H1 (cell line): ENCODE data around the gene GALNT18. TPM values are rescaled to one million over a fixed set of nuclear protein-coding genes. Genes with fewer than 3 reads are reported as not detected.

ENCODE experiments used
- CTCF ChIA-PET: fragments of 300-600 bp; sonication (Branson Sonifier 250); formaldehyde crosslinking; loops from one replicate; lab custom pipeline; 2021; ENCODE audit not compliant: partially characterized antibody; lab: Charles Lee
- POLR2A ChIA-PET: fragments of 300-600 bp; sonication (Branson Sonifier 250); formaldehyde crosslinking; loops from one replicate; lab custom pipeline; 2021; ENCODE audit warnings: inconsistent platforms; ENCODE audit not compliant: partially characterized antibody; lab: Charles Lee
- DNase-seq, 2 experiments: peaks; one replicate each; pipeline versions ENCODE4 v3.0.0 to v3.0.0-alpha.2; 2010 to 2022; ENCODE audit warnings: low spot score in 2 of 2, low read depth in 1 of 2, mixed read lengths in 1 of 2
- FAIRE-seq: peaks from 2 replicates; lab custom pipeline; 2011; peaks lifted over from hg19 to GRCh38; lab: Jason Lieb, UNC
- H2AFZ ChIP-seq: 2 replicates; pipeline ENCODE4 v1.8.1; 2012; ENCODE audit warnings: low read length, inconsistent platforms
- H2AK5ac ChIP-seq: 2 replicates; pipeline ENCODE4 v1.6.1; 2013; ENCODE audit warnings: low read depth, low read length
- H2BK120ac ChIP-seq: replicated peaks from 2 replicates; pipeline ENCODE3; 2013; ENCODE audit warnings: low read depth, low read length, inconsistent platforms
- H2BK12ac ChIP-seq: 2 replicates; pipeline ENCODE4 v1.6.1; 2013; ENCODE audit warnings: low read depth, low read length
- H2BK15ac ChIP-seq: 2 replicates; pipeline ENCODE4 v1.6.1; 2013; ENCODE audit warnings: low read length
- H2BK20ac ChIP-seq: 2 replicates; pipeline ENCODE4 v1.6.1; 2013; ENCODE audit warnings: low read length
- H2BK5ac ChIP-seq: 2 replicates; pipeline ENCODE4 v1.6.1; 2013; ENCODE audit warnings: low read depth, low read length
- H3K14ac ChIP-seq: 2 replicates; pipeline ENCODE4 v1.6.1; 2013; ENCODE audit warnings: inconsistent platforms; ENCODE audit not compliant: insufficient read length
- H3K18ac ChIP-seq: 2 replicates; pipeline ENCODE4 v1.6.1; 2013; ENCODE audit warnings: low read length; ENCODE audit errors: extremely low read depth
- H3K23ac ChIP-seq: 2 replicates; pipeline ENCODE4 v1.6.1; 2013; ENCODE audit warnings: inconsistent platforms; ENCODE audit not compliant: insufficient read length
- H3K23me2 ChIP-seq: 2 replicates; pipeline ENCODE4 v1.6.1; 2013; ENCODE audit warnings: low read depth, low read length
- H3K27ac ChIP-seq: 2 replicates; pipeline ENCODE4 v1.6.1; 2011; ENCODE audit warnings: low read depth, low read length, inconsistent platforms
- H3K27me3 ChIP-seq, 4 experiments: replicated peaks in 1 of 4; 1 replicate in 1 of 4; 2 replicates in 3 of 4; pipeline versions ENCODE4 v1.6.1 to v1.8.1; 2011 to 2013; ENCODE audit warnings: low read length in 3 of 4, mild to moderate bottlenecking in 3 of 4, inconsistent platforms in 2 of 4, mixed read lengths in 2 of 4, moderate library complexity in 1 of 4; ENCODE audit not compliant: control insufficient read depth in 3 of 4, insufficient read depth in 3 of 4; ENCODE audit errors: extremely low read depth in 1 of 4
- H3K36me3 ChIP-seq, 4 experiments: 2 replicates each; pipeline versions ENCODE4 v1.6.1 to v1.8.1; 2011 to 2013; ENCODE audit warnings: mild to moderate bottlenecking in 4 of 4, low read length in 3 of 4, moderate library complexity in 2 of 4, control low read depth in 1 of 4, inconsistent platforms in 1 of 4; ENCODE audit not compliant: insufficient read depth in 4 of 4, control insufficient read depth in 2 of 4
- H3K4ac ChIP-seq: replicated peaks from 2 replicates; pipeline ENCODE3; 2013; ENCODE audit warnings: low read length, low read depth, mixed read lengths, inconsistent platforms; ENCODE audit not compliant: insufficient read length
- H3K4me1 ChIP-seq, 4 experiments: replicated peaks in 1 of 4; 1 replicate in 1 of 4; 2 replicates in 3 of 4; pipeline versions ENCODE4 v1.6.1 to v1.8.1; 2011 to 2013; ENCODE audit warnings: low read length in 3 of 4, inconsistent platforms in 2 of 4, mixed read lengths in 1 of 4; ENCODE audit not compliant: insufficient read depth in 4 of 4, control insufficient read depth in 3 of 4
- H3K4me2 ChIP-seq, 2 experiments: 2 replicates each; pipeline versions ENCODE4 v1.6.1 to v1.8.1; 2011 to 2013; ENCODE audit warnings: low read depth in 2 of 2, low read length in 2 of 2, control low read depth in 1 of 2, inconsistent platforms in 1 of 2, mild to moderate bottlenecking in 1 of 2; ENCODE audit not compliant: insufficient read depth in 1 of 2
- H3K4me3 ChIP-seq, 4 experiments: fragments of 200-600, 300-600 bp in 1 of 4; sonication (generic), shearing (Covaris generic), sonication (Bioruptor Twin) in 1 of 4; 2 replicates each; pipeline versions ENCODE4 v1.5.1 to v1.8.1; 2011 to 2016; ENCODE audit warnings: low read length in 4 of 4, low read depth in 3 of 4, control low read depth in 2 of 4, inconsistent platforms in 2 of 4, mild to moderate bottlenecking in 2 of 4, mixed read lengths in 1 of 4, moderate library complexity in 1 of 4; ENCODE audit not compliant: insufficient read depth in 2 of 4; ENCODE audit errors: extremely low read depth in 1 of 4
- H3K56ac ChIP-seq: replicated peaks from 2 replicates; pipeline ENCODE3; 2013; ENCODE audit warnings: low read depth, mild to moderate bottlenecking, mixed read lengths, low read length, inconsistent platforms; ENCODE audit not compliant: insufficient read length
- H3K79me1 ChIP-seq: 2 replicates; pipeline ENCODE4 v1.6.1; 2013; ENCODE audit warnings: low read depth, low read length, control low read depth
- H3K79me2 ChIP-seq, 2 experiments: 2 replicates each; pipeline versions ENCODE4 v1.6.1 to v1.8.1; 2012 to 2013; ENCODE audit warnings: low read length in 2 of 2, mild to moderate bottlenecking in 2 of 2, inconsistent platforms in 1 of 2; ENCODE audit not compliant: insufficient read depth in 2 of 2, control insufficient read depth in 1 of 2
- H3K9ac ChIP-seq, 4 experiments: replicated peaks in 1 of 4; 1 replicate in 1 of 4; 2 replicates in 3 of 4; pipeline versions ENCODE4 v1.6.1 to v1.8.1; 2011 to 2013; ENCODE audit warnings: low read depth in 3 of 4, low read length in 3 of 4, control low read depth in 2 of 4, mild to moderate bottlenecking in 2 of 4, moderate library complexity in 2 of 4, inconsistent platforms in 1 of 4; ENCODE audit errors: extremely low read depth in 1 of 4
- H3K9me3 ChIP-seq, 2 experiments: 2 replicates each; pipeline versions ENCODE4 v1.6.1 to v1.8.1; 2012 to 2013; ENCODE audit warnings: mild to moderate bottlenecking in 2 of 2, moderate library complexity in 2 of 2, control low read depth in 1 of 2, inconsistent platforms in 1 of 2, low read depth in 1 of 2, low read length in 1 of 2, mixed read lengths in 1 of 2; ENCODE audit not compliant: insufficient read depth in 2 of 2
- H4K20me1 ChIP-seq, 2 experiments: replicated peaks in 1 of 2; 2 replicates each; pipeline versions ENCODE3 to v1.8.1; 2011 to 2013; ENCODE audit warnings: inconsistent platforms in 2 of 2, low read length in 2 of 2, mild to moderate bottlenecking in 1 of 2; ENCODE audit not compliant: insufficient read depth in 2 of 2, control insufficient read depth in 1 of 2
- H4K5ac ChIP-seq: 2 replicates; pipeline ENCODE4 v1.6.1; 2013; ENCODE audit warnings: low read length, low read depth, mixed read lengths, inconsistent platforms; ENCODE audit not compliant: insufficient read length
- H4K8ac ChIP-seq: 2 replicates; pipeline ENCODE4 v1.8.0; 2013; ENCODE audit warnings: mild to moderate bottlenecking, moderate library complexity, low read length, inconsistent platforms; ENCODE audit not compliant: insufficient read depth; ENCODE audit errors: extremely low read depth
- H4K91ac ChIP-seq: replicated peaks from 2 replicates; pipeline ENCODE3; 2013; ENCODE audit warnings: low read length, mixed read lengths, inconsistent platforms; ENCODE audit not compliant: insufficient read length
- ASH2L ChIP-seq: fragments of 200-600, 300-600 bp; sonication (generic); IDR thresholded peaks from one replicate; pipeline ENCODE4 v1.7.1; 2017; ENCODE audit warnings: low read length
- BCL11A ChIP-seq, 2 experiments: IDR thresholded peaks; one replicate each; pipeline ENCODE4 v1.6.1; 2011; ENCODE audit warnings: low read depth in 2 of 2, low read length in 2 of 2, mild to moderate bottlenecking in 2 of 2
- CBX8 ChIP-seq: fragments of 300-800, 300-1000 bp; sonication (generic); IDR thresholded peaks from 2 replicates; pipeline ENCODE4 v1.7.1; 2016; ENCODE audit warnings: low read depth, low read length, borderline replicate concordance
- CHD1 ChIP-seq: IDR thresholded peaks from 2 replicates; pipeline ENCODE4 v1.6.1; 2012; ENCODE audit warnings: low read depth, low read length, improper control_type of control experiment
- FOSL1 ChIP-seq: IDR thresholded peaks from 2 replicates; pipeline ENCODE4 v1.6.1; 2011; ENCODE audit warnings: mild to moderate bottlenecking, low read depth, low read length, moderate library complexity; ENCODE audit not compliant: insufficient read depth
- GABPA ChIP-seq: IDR thresholded peaks from 2 replicates; pipeline ENCODE4 v1.6.1; 2011; ENCODE audit warnings: mild to moderate bottlenecking, low read length, moderate library complexity, borderline replicate concordance; ENCODE audit not compliant: insufficient read depth
- POU5F1 ChIP-seq: IDR thresholded peaks from 2 replicates; pipeline ENCODE4 v1.6.1; 2011; ENCODE audit warnings: low read depth, mild to moderate bottlenecking, low read length, moderate library complexity
- RAD21 ChIP-seq, 2 experiments: IDR thresholded peaks in 1 of 2; conservative IDR thresholded peaks in 1 of 2; 2 replicates each; pipeline ENCODE4 v1.6.1; 2011; ENCODE audit warnings: low read depth in 2 of 2, low read length in 2 of 2, improper control_type of control experiment in 1 of 2, inconsistent platforms in 1 of 2, mild to moderate bottlenecking in 1 of 2, moderate library complexity in 1 of 2
- RBBP5 ChIP-seq: IDR thresholded peaks from 2 replicates; pipeline ENCODE4 v1.7.1; 2012; ENCODE audit warnings: low read depth, mild to moderate bottlenecking, inconsistent platforms, low read length, moderate library complexity, borderline replicate concordance
- RNF2 ChIP-seq: fragments of 200-900, 300-1000 bp; sonication (generic); IDR thresholded peaks from 2 replicates; pipeline ENCODE4 v1.7.1; 2016; ENCODE audit warnings: borderline replicate concordance, low read depth, mild to moderate bottlenecking, antibody characterized with exemption, low read length; ENCODE audit not compliant: poor library complexity, severe bottlenecking; ENCODE audit errors: missing control alignments
- RXRA ChIP-seq: IDR thresholded peaks from 2 replicates; pipeline ENCODE4 v1.6.1; 2011; ENCODE audit warnings: low read depth, mild to moderate bottlenecking, low read length, moderate library complexity; ENCODE audit not compliant: insufficient read depth
- SRF ChIP-seq: IDR thresholded peaks from 2 replicates; pipeline ENCODE4 v1.6.1; 2011; ENCODE audit warnings: mild to moderate bottlenecking, low read depth, low read length, moderate library complexity
- WGBS, 2 experiments: shearing (Covaris generic) in 1 of 2; methylation state at CpG; one replicate each; pipeline versions ENCODE4 v1.1.6 to v1.1.7; 2013 to 2015; ENCODE audit warnings: low lambda C conversion rate in 2 of 2, mixed read lengths in 2 of 2, inconsistent platforms in 1 of 2, low coverage in 1 of 2, missing lambda C conversion rate in 1 of 2; ENCODE audit not compliant: insufficient replicate concordance in 2 of 2, insufficient coverage in 1 of 2, insufficient read length in 1 of 2; ENCODE audit errors: extremely low coverage in 1 of 2, missing lambda C conversion rate in 1 of 2; 5-methylcytosine and 5-hydroxymethylcytosine counted together
- polyA plus RNA-seq, 7 experiments: library from polyadenylated mRNA; depleted of rRNA in 3 of 7; stranded (reverse) in 5 of 7; unstranded in 2 of 7; fragments of >200 nt in 5 of 7; fragments of 200-250 nt in 2 of 7; gene quantifications; 1 replicate in 5 of 7; 2 replicates in 1 of 7; 4 replicates in 1 of 7; pipeline versions ENCODE4 v1.2.1 to v1.2.3, GENCODE V29; 2011 to 2013; ENCODE audit warnings: missing spikeins in 2 of 7, mixed read lengths in 2 of 7
- total RNA-seq: library from RNA; stranded (reverse); fragmentation: NEBNext Ultra II Directional; extraction: Animal tissue kit (Norgen Biotek cat#: 25700); gene quantifications from 2 replicates; pipeline ENCODE4 v1.2.1, GENCODE V29; 2021

Gene GALNT18
- total and polyA plus RNA-seq, 2 of the 8 experiments (the other 6 are each of a cell fraction or from before 2014, with no cell fraction given) = 6.0 to 9.4 TPM

DNA sequence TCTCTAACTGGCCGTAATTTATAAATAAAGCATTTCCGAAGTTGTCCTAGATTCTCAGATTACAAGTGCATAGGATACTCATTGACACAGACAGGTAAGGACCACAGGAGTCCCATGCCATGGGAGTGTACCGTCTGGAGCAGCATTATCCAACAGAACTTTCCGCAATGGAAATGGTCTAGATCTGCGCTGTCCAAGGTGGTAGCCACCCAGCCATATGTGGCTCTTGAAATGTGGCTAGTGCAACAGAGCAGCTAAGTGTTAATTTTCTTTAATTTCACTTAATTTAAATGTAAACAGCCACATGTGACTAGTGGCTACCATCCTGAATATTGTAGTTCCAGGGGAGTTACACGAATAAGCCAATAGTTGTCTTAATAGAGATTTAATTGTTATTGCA, 71.3 kb downstream of the GALNT18 start:
- CTCF ChIA-PET = no interaction called here
- Histone ChIP-seq H2BK15ac (no peak overlapping the region), H3K9me3 (no peaks in the 10 kb centered on the region), H3K18ac (no peak overlapping the region), H2BK5ac (no peak overlapping the region), H2BK120ac (no peak overlapping the region), H3K4ac (no peak overlapping the region), H3K14ac (no peak overlapping the region), H2BK20ac (no peak overlapping the region), H4K91ac (no peak overlapping the region), H3K27me3 (no peaks in the 10 kb centered on the region), H3K23ac (no peak overlapping the region), H3K56ac (no peak overlapping the region), H2AK5ac (no peak overlapping the region), H4K5ac (no peak overlapping the region), H4K8ac (no peak overlapping the region), H3K79me2 (no peaks in the 10 kb centered on the region), H3K27ac (no peak overlapping the region), H2AFZ (no peak overlapping the region), H3K23me2 (no peaks in the 10 kb centered on the region), H3K4me3 (no peak overlapping the region), H3K4me1 (peaks cover 2 to 8% (median 6%) of the 10 kb centered on the region in 4 experiments; a peak in 5 of 7 replicates), H2BK12ac (no peak overlapping the region), H3K4me2 (no peak overlapping the region), H3K36me3 (no peaks in the 10 kb centered on the region), H4K20me1 (no peaks in the 10 kb centered on the region), H3K9ac (no peak overlapping the region), H3K79me1 (no peaks in the 10 kb centered on the region)
- 84% methylated on average over 6 of the region's 6 CpGs; no CpG with 5 or more reads in 1 of the 2 experiments for WGBS, 2 experiments
- DNase-seq (no peak), FAIRE-seq (no peak)
- POLR2A ChIA-PET = no interaction called here
- TF ChIP-seq RXRA (no peak), POU5F1 (no peak), RNF2 (no peak), GABPA (no peak), SRF (no peak), CBX8 (no peak), FOSL1 (no peak), ASH2L (no peak), CHD1 (no peak), RBBP5 (no peak), BCL11A (IDR thresholded peaks at IDR 0.05; ENCODE audit: low read depth in 2 of 2, low read length in 2 of 2) (no peak), RAD21 (IDR thresholded peaks at IDR 0.05 in 1 of 2, conservative IDR thresholded peaks at IDR 0.05 in 1 of 2; ENCODE audit: low read depth in 2 of 2, low read length in 2 of 2) (no peak)
